ENCODE data around the gene CNBP.

DNA sequence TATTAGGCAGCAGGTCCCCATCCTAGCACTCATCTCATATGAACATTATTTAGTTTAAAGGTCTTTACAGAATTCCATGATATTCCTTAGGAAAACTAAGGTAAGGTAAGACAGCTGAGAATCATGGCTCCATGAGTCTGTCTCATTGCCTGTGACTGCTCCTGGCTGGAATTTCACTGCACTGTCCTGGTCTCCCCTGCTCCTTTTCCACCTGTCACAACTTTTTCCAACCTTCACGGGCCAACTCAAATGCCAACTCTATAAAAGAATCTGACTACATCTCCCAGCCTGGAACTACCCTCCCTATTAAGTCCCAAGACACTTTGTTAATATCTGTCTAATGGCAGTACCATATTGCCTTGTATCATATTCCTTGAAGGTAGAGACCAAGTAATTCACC is 7.6 kb downstream of the CNBP start:
- TF ChIP-seq, protein P1, sequence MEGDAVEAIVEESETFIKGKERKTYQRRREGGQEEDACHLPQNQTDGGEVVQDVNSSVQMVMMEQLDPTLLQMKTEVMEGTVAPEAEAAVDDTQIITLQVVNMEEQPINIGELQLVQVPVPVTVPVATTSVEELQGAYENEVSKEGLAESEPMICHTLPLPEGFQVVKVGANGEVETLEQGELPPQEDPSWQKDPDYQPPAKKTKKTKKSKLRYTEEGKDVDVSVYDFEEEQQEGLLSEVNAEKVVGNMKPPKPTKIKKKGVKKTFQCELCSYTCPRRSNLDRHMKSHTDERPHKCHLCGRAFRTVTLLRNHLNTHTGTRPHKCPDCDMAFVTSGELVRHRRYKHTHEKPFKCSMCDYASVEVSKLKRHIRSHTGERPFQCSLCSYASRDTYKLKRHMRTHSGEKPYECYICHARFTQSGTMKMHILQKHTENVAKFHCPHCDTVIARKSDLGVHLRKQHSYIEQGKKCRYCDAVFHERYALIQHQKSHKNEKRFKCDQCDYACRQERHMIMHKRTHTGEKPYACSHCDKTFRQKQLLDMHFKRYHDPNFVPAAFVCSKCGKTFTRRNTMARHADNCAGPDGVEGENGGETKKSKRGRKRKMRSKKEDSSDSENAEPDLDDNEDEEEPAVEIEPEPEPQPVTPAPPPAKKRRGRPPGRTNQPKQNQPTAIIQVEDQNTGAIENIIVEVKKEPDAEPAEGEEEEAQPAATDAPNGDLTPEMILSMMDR (IDR thresholded peaks at IDR 0.05; ENCODE audit: low read depth, low read length), result no peak
- no peak for TF ChIP-seq EZH2phosphoT487 (IDR thresholded peaks at IDR 0.05; ENCODE audit: low read depth)

Measured in OCI-LY3 (cell line).